Measurements from ENCODE around the gene FBXL3. TPM values are rescaled to one million over a fixed set of nuclear protein-coding genes. Genes with fewer than 3 reads are reported as not detected.
A peak's percentile ranks its signal among the peaks of the same experiment; 100 is the strongest.

The FBXL3 gene
- total and polyA plus RNA-seq, 2 of the 8 experiments (the other 6 are each of a cell fraction or from before 2014, with no cell fraction given) = 4.9 to 14.9 TPM

DNA sequence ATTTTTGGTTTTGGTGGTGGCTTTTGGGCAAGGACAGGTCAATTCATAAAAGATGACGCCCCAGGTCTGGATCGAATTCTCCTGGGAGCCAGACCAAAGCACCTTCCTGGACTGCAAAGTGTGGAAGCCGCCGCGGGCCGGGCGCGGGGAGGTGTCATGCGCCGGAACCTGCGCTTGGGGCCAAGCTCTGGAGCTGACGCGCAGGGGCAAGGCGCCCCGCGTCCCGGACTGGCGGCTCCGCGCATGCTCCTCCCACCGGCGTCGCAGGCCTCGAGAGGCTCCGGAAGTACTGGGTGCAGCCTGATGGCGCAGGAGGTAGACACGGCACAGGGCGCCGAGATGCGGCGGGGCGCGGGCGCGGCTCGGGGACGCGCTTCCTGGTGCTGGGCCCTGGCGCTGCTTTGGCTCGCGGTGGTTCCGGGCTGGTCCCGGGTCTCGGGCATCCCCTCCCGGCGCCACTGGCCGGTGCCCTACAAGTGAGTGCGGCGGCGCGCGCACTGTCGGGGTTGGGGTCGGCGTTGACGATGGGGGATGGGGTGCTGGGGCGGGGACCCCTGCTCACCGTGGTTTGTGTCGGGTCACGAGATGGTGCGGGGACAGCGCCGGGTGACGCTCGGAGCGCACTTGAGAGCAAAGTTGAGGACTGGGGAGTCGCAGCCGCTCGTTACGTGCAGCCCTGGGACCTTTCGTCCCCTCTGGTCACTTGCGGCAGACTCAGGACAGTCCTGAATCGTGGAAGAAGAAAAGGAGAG, 35.0 kb downstream of the FBXL3 start, which contains the start of gene CLN5:
TSS of gene CLN5 (plus strand) at position 286 of the 752 bp plus-strand sequence. CDS start at position 304, 18 bp downstream.
- Histone ChIP-seq H3K23me2 (ENCODE audit: low read depth, low read length) (peaks cover 8% of the 10 kb centered on the region), H3K4me3 (ENCODE audit: extremely low read depth in 1 of 4, insufficient read depth in 2 of 4, low read depth in 3 of 4, low read length in 4 of 4) (peak within 1 kb of the TSS; percentile 66 to 87 (median 82)), H4K5ac (ENCODE audit: insufficient read length, low read depth, low read length) (peak within 1 kb of the TSS; percentile 65), H3K4ac (replicated peaks; ENCODE audit: insufficient read length, low read depth, low read length) (no peak within 1 kb of the TSS), H3K79me2 (ENCODE audit: control insufficient read depth in 1 of 2, insufficient read depth in 2 of 2, low read length in 2 of 2) (peaks cover 0 to 3% of the 10 kb centered on the region in 2 experiments; a peak in 1 of 4 replicates), H3K4me1 (replicated peaks in 1 of 4; ENCODE audit: control insufficient read depth in 3 of 4, insufficient read depth in 4 of 4, low read length in 3 of 4) (peaks cover 0 to 8% (median 4%) of the 10 kb centered on the region in 4 experiments; a peak in 4 of 7 replicates), H3K79me1 (ENCODE audit: low read depth, low read length) (no peaks in the 10 kb centered on the region), H3K18ac (ENCODE audit: extremely low read depth, low read length) (peak within 1 kb of the TSS; percentile 62), H3K14ac (ENCODE audit: insufficient read length) (no peak within 1 kb of the TSS), H3K56ac (replicated peaks; ENCODE audit: insufficient read length, low read depth, low read length) (no peak within 1 kb of the TSS), H3K27ac (ENCODE audit: low read depth, low read length) (peak within 1 kb of the TSS; percentile 55; the same call in 1 of the 2 replicates), H3K36me3 (ENCODE audit: control insufficient read depth in 2 of 4, insufficient read depth in 4 of 4, low read length in 3 of 4) (peaks cover 0 to 3% (median 0%) of the 10 kb centered on the region in 4 experiments; a peak in 1 of 8 replicates), H4K91ac (replicated peaks; ENCODE audit: insufficient read length, low read length) (peak within 1 kb of the TSS; percentile 12), H4K20me1 (replicated peaks in 1 of 2; ENCODE audit: control insufficient read depth in 1 of 2, insufficient read depth in 2 of 2, low read length in 2 of 2) (no peaks in the 10 kb centered on the region), H3K23ac (ENCODE audit: insufficient read length) (no peak within 1 kb of the TSS), H2BK20ac (ENCODE audit: low read length) (no peak within 1 kb of the TSS), H2BK5ac (ENCODE audit: low read depth, low read length) (peak within 1 kb of the TSS; percentile 80), H3K27me3 (replicated peaks in 1 of 4; ENCODE audit: control insufficient read depth in 3 of 4, extremely low read depth in 1 of 4, insufficient read depth in 3 of 4, low read length in 3 of 4) (no peaks in the 10 kb centered on the region; a peak in 1 of 7 replicates), H2BK120ac (replicated peaks; ENCODE audit: low read depth, low read length) (no peak within 1 kb of the TSS), H4K8ac (ENCODE audit: extremely low read depth, insufficient read depth, low read length) (peak within 1 kb of the TSS; percentile 66), H2BK15ac (ENCODE audit: low read length) (no peak within 1 kb of the TSS), H2AK5ac (ENCODE audit: low read depth, low read length) (no peak within 1 kb of the TSS), H2BK12ac (ENCODE audit: low read depth, low read length) (0 out of 2 replicates have a peak within 1 kb of the TSS, but pooled peaks have one; percentile 76), H2AFZ (ENCODE audit: low read length) (peak within 1 kb of the TSS; percentile 74), H3K4me2 (ENCODE audit: insufficient read depth in 1 of 2, low read depth in 2 of 2, low read length in 2 of 2) (peak within 1 kb of the TSS; percentile 85 to 89), H3K9me3 (ENCODE audit: insufficient read depth in 2 of 2, low read depth in 1 of 2, low read length in 1 of 2) (no peaks in the 10 kb centered on the region), H3K9ac (replicated peaks in 1 of 4; ENCODE audit: extremely low read depth in 1 of 4, low read depth in 3 of 4, low read length in 3 of 4) (peak within 1 kb of the TSS; percentile 75 to 90 (median 86))
- ChIA-PET CTCF (ENCODE audit: partially characterized antibody) (interaction anchor here (0.6 to 3.9 kb wide), 6 partner anchors 11 to 322 kb away, joined by 3 to 26 read pairs (median 4); no protein-coding TSS in a partner anchor), POLR2A (ENCODE audit: partially characterized antibody) (interaction anchor here (0.6 to 2.0 kb wide), 5 partner anchors 9 to 55 kb away, joined by 3 to 8 read pairs (median 4); partner anchors contain the start of gene FBXL3)
- DNase-seq (ENCODE audit: low read depth in 1 of 2, low spot score in 2 of 2) (peak; percentile 78 to 91), FAIRE-seq (no peak)
- WGBS, 2 experiments (ENCODE audit: extremely low coverage in 1 of 2, insufficient coverage in 1 of 2, insufficient read length in 1 of 2, insufficient replicate concordance in 2 of 2, low coverage in 1 of 2, low lambda C conversion rate in 2 of 2, missing lambda C conversion rate in 1 of 2) = 3% methylated on average over 43 of the region's 73 CpGs; no CpG with 5 or more reads in 1 of the 2 experiments
- peak in 1 of 3 experiments; percentile 15; a peak in 1 of 4 replicates for TF ChIP-seq CTCF (IDR thresholded peaks at IDR 0.05; ENCODE audit: control extremely low read depth in 1 of 3, insufficient read depth in 1 of 3, low read depth in 1 of 3, low read length in 3 of 3)
- peak; percentile 90; the same call in 1 of the 2 replicates for TF ChIP-seq RBBP5 (IDR thresholded peaks at IDR 0.05; ENCODE audit: borderline replicate concordance, low read depth, low read length)
- TF ChIP-seq SAP30 (IDR thresholded peaks at IDR 0.05; ENCODE audit: insufficient read depth, insufficient replicate concordance, low read length) = no peak
- TF ChIP-seq CREB1 (IDR thresholded peaks at IDR 0.05) = peak; percentile 98
- no peak for TF ChIP-seq MAFK (IDR thresholded peaks at IDR 0.05; ENCODE audit: low read depth, low read length)
- no peak for TF ChIP-seq KDM5A (IDR thresholded peaks at IDR 0.05; ENCODE audit: low read length)
- no peak for TF ChIP-seq EGR1 (IDR thresholded peaks at IDR 0.05; ENCODE audit: borderline replicate concordance, low read depth, low read length)
- TF ChIP-seq SP1 (IDR thresholded peaks at IDR 0.05; ENCODE audit: low read depth, low read length) = 0 out of 2 replicates have a peak, but pooled peaks have one; percentile 31
- TF ChIP-seq POLR2A (IDR thresholded peaks at IDR 0.05; ENCODE audit: control extremely low read depth in 1 of 2, low read depth in 2 of 2, low read length in 2 of 2) = peak; percentile 88 to 96
